ENCODE data around the gene SLFN5.
A peak's percentile ranks its signal among the peaks of the same experiment; 100 is the strongest.

DNA sequence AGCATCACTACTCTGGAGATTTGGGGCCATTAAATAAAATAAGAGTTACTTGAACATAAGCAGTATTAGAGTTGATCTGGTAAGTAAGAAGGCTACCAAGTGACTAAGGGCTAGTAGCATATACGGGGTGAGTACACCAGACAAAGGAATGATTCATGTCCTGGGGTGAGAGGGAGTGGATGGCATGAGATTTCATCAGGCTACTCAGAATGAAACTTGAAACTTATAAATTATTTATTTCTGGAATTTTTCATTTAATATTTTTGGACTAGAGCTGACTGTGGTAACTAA is 2.3 kb downstream of the SLFN5 start:
- no peak for TF ChIP-seq POLR2A (IDR thresholded peaks at IDR 0.05)
- TF ChIP-seq, protein P1, sequence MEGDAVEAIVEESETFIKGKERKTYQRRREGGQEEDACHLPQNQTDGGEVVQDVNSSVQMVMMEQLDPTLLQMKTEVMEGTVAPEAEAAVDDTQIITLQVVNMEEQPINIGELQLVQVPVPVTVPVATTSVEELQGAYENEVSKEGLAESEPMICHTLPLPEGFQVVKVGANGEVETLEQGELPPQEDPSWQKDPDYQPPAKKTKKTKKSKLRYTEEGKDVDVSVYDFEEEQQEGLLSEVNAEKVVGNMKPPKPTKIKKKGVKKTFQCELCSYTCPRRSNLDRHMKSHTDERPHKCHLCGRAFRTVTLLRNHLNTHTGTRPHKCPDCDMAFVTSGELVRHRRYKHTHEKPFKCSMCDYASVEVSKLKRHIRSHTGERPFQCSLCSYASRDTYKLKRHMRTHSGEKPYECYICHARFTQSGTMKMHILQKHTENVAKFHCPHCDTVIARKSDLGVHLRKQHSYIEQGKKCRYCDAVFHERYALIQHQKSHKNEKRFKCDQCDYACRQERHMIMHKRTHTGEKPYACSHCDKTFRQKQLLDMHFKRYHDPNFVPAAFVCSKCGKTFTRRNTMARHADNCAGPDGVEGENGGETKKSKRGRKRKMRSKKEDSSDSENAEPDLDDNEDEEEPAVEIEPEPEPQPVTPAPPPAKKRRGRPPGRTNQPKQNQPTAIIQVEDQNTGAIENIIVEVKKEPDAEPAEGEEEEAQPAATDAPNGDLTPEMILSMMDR (IDR thresholded peaks at IDR 0.05), result no peak
- TF ChIP-seq POLR2AphosphoS5 (IDR thresholded peaks at IDR 0.05), result peak in 1 of 4 donors; percentile 23
